GM19351 (cell line): ENCODE results near the gene SLC37A1.
A peak's percentile ranks its signal among the peaks of the same experiment; 100 is the strongest.

Experiments used
- ATAC-seq: cut with Tn5 transposase; IDR thresholded peaks from one replicate; pipeline ENCODE4 v1.9.1; 2021; ENCODE audit warnings: mild to moderate bottlenecking, moderate library complexity; ENCODE audit not compliant: unreplicated experiment

The SLC37A1 gene

GRCh38 chr21:42525676-42526378, 12.2 kb downstream of the SLC37A1 start:
- ATAC-seq: no peak

GRCh38 chr21:42526379-42526727, 12.7 kb downstream of the SLC37A1 start:
- no peak for ATAC-seq

DNA sequence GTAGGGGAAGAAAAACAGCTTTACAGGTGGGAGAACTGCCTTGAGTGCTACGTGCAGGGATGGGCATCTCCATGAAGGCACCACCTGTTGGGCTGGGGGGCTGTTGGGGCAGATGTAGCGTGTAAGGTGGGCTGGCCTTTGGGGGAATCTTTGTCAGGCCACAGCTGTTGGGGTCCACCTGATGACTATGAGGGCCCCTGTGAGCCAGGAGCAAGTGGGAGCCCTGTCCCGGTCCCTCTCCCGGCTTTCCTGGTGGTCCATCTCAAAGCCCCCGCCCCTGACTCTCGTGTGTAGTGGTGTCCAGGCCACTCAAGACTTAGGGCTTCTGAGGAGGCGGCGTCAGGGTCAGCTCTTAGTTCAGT, 13.5 kb downstream of the SLC37A1 start:
- ATAC-seq: no peak

GRCh38 chr21:42527489-42528158, 14.0 kb downstream of the SLC37A1 start:
- peak; percentile 38 for ATAC-seq

- no peak for ATAC-seq
Observed at GRCh38 chr21:42530167-42530518, 16.5 kb downstream of the SLC37A1 start.

GRCh38 chr21:42531771-42532170, 18.1 kb downstream of the SLC37A1 start:
- ATAC-seq: no peak

DNA sequence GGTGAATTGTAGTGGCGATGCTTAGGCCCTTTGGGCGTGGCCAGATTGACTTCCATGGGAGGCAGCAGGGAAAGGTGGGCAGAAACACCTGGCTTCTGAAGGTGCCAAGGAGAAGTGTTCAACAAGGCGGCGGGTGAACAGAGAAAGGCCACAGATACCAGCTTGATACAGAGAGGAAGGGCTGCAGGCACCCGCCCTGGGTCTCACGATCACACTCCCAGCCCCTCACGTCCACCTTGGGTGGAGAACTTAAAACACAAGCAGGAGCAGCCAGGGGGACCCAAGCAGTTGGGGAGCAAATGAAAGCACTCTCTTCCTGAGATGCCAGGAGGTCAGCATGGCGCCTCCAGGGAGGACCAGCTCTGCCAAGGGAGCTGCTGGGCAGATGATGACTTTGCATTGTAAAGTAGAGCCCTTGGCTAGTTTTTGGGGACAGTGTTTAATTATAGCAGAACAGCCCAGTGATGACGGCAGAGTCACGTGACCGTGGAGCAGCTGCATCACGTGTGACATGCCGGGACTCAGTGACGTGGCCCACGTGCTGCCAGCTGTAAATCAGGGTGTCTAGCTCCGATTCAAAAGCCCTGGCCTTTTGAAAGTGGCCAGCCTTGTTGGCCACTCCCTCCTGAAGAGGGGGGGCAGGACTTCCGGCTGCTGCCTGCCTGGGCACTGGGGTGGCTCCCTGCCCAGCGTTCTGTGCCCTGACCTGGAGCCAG, 19.0 kb downstream of the SLC37A1 start:
- no peak for ATAC-seq

DNA sequence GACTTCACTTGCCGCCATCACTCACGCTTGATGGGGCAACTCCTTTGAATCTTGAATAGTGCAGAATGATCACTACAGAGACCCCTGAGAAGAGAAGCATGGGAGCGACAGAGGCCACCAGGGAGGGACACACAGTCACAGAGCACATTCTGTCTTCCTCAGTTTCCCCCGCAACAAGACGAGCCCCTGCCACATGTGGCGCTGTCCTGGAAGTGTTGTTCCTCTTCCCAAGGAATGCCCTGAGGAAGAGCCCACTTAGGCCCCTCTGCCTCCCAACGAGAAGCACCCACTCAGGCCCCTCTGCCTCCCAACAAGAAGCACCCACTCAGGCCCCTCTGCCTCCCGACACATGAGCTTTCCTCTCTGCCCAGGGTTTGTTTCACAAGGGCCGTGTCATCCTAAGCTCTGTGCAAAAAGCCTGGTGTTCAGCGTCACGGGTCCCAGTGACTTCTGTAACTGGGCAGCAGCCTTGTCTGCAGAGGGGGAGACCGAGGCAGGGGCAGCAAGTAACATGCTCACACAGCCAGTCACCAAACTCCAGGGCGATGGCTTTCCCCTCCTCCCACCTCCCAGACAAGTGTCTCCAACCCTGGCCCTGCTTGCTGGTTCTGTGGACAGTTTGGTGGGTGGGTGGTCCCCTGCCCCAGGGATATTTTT, 19.8 kb downstream of the SLC37A1 start:
- no peak for ATAC-seq

DNA sequence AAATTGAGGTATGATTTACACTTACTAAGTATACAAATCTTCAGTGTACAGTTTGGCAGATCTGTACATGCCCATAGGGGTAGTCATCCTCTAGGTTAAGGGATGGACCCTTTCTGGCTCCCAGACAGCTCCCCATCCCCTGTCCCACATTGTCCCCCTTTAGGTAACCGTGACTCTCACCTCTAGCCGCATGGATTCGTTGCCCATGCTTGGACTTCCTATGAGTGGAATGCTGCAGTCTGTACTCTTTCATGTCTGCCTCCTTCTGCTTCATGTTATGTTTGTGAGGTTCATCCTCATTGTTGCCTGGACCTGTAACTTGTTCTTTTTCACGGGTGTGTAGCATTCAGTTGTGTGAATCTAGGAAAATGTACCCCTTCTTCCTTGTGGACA, 20.3 kb downstream of the SLC37A1 start:
- no peak for ATAC-seq

GRCh38 chr21:42534421-42535378, 21.0 kb downstream of the SLC37A1 start:
- ATAC-seq: peak; percentile 53

GRCh38 chr21:42535602-42536171, 22.0 kb downstream of the SLC37A1 start:
- ATAC-seq: no peak

- ATAC-seq: no peak
Observed at GRCh38 chr21:42536601-42537000, 22.9 kb downstream of the SLC37A1 start.

DNA sequence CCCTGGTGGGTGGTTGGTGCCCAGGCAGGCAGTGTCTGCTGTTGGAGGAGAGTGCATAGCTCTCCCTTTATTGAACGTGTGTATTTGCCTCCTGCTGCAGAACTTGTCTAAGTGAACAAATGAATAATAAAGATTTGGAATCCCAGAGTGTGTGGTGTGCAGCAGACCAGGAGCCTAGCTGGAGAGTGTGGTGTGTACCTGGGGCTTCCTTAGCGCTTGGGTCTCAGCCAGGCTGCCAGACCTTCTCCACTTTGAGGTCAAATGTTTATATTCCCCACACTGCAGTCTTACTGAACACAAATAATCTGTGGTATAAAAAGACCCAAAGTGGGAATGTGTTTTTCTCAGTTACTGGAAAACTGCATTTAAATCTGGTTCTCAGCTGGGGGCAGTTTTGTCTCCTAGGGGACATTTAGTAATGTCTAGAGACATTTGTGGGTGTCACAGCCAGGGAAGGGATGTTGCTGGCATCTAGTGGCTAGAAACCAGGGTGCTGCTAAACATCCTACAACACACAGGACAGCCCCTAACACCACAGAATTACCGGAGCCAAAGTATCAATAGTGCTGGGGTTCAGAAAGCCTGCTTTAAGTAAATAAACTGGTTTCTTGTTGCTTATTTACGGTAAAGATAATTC, 23.6 kb downstream of the SLC37A1 start:
- ATAC-seq: no peak

DNA sequence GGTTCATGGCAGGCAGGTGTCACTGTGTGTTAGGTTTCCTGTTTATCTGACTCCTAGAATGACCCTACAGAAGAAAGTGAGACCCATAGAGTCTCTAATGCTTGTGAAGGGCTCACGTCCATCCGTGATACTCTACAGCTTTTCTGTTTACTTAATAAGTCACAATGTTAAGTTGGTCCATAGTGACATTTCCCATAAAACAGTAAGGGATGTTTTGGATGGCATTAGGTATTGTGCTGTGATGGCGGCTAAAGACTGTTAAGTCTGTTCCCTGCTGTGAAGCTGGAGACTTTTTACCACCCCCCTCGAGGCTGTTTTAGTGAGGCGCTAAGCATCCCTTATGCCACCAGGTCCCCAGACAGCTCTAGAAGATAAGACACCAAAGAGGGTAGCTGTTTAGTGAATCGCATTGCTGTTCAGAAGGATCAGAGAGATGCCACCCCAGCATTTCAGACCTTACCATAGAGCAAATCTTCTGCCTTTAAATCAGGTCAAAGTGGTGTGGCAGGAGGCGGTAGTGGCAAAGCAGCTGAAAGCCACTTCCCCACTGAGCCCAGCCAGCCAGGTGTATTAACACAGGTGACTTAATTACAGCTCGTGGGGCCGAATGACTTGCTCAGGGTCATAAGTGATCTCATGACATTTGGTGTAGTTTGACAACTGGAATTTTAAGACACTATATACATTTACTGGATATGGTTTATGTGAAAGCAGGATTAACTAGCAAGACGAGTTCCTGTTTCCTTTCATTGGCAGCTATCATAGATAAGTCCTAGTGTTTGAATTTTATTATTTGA, 25.0 kb downstream of the SLC37A1 start:
- ATAC-seq: no peak

DNA sequence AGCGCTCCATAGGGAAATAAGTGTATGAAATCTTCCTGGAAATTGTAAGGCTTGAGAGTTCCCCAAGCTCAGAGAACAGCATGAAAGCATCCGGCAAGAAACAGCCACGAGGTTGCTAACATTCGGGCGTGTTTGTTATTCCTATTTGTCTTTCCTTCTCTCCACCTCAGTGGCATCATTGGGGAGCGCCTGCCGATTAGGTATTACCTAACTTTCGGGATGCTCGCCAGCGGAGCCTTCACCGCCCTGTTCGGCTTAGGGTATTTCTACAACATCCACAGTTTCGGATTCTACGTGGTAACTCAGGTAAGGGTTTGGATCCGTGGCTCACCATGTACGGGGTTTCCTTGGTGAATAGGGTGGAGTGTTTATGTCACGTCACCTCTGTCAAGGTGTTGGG, 25.7 kb downstream of the SLC37A1 start:
- no peak for ATAC-seq

- no peak for ATAC-seq
Observed at GRCh38 chr21:42539931-42540343, 26.3 kb downstream of the SLC37A1 start.

DNA sequence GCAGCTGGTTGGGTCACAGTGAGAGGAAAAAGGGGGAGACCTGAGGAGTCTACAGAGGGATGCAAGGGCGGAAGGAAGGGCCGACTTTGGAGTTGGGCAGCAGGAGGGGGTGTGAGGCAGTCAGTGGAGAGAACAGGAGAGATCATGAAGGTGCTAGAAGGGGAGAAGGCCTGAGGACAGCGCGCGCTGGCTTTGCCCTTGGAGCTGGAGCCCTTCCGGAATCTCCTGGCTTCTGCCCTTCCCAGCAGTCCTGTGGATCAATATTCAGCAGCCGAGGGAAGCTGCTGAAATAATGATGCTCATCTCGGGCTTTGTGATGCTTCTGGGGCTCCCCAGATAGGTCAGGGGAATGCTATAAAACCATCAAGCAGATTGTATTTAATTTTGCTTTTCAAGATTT, 26.7 kb downstream of the SLC37A1 start:
- ATAC-seq: no peak

DNA sequence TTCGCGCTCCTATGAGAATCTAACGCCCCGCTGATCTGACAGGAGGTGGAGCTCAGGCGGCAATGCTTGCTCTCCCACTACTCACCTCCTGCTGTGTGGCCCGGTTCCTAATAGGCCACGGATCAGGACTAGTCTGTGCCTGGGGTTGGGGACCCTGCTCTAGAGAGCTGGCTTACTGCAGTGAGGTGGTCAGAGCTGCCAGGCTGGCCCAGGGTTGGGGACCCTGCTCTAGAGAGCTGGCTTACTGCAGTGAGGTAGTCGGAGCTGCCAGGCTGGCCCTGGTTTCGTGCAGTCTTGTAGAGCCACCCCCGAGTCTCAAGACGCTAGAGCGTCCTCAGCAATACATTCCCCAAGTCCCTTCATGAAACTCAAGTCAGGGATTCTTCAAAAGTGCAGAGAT, 27.5 kb downstream of the SLC37A1 start:
- no peak for ATAC-seq

DNA sequence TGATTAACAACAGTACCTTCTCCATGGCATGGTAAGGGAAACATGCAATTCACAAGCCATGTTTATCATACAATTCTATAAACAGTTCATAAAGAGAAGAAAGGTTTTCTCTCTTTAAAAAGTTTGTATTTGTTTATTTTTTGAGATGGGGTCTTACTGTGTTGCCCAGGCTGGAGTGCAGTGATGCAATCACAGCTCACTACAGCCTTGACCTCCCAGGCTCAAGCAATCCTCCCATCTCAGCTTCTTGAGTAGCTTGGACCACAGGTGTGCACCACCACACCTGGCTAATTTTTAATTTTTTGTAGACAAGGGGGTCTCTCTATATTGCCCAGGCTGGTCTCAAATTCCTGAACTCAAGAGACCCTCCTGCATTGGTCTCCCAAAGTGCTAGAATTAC, 28.0 kb downstream of the SLC37A1 start:
- ATAC-seq: no peak
